ENCODE results near the gene LHFPL2. TPM values are rescaled to one million over a fixed set of nuclear protein-coding genes. Genes with fewer than 3 reads are reported as not detected.

The LHFPL2 gene
- total and polyA plus RNA-seq, 2 donors (not counting 1 experiment from before 2014, with no cell fraction given): 3.8 to 35.5 TPM

GRCh38 chr5:78662323-78662722 lies 13.8 kb upstream of the LHFPL2 start:
- Histone ChIP-seq H3K79me2 (ENCODE audit: control insufficient read depth, insufficient read depth, low read length) (no peaks in the 10 kb centered on the region), H3K4me1 (ENCODE audit: control insufficient read depth in 2 of 2, insufficient read depth in 2 of 2, low read length in 2 of 2) (no peaks in the 10 kb centered on the region), H3K27me3 (replicated peaks in 1 of 4; ENCODE audit: control extremely low read depth in 1 of 4, control insufficient read depth in 3 of 4, insufficient read depth in 4 of 4, low read length in 3 of 4) (no peaks in the 10 kb centered on the region), H3K36me3 (replicated peaks in 1 of 2; ENCODE audit: control extremely low read depth in 1 of 2, control insufficient read depth in 1 of 2, extremely low read depth in 1 of 2, insufficient read depth in 2 of 2, low read length in 1 of 2) (no peaks in the 10 kb centered on the region), H2AFZ (ENCODE audit: insufficient read depth, low read depth, low read length, poor library complexity, severe bottlenecking) (no peak overlapping the region), H3K9ac (ENCODE audit: low read length) (no peak overlapping the region), H4K20me1 (ENCODE audit: control insufficient read depth, insufficient read depth, low read length, poor library complexity, severe bottlenecking) (no peaks in the 10 kb centered on the region), H3K27ac (ENCODE audit: low read length in 2 of 2) (no peak overlapping the region), H3K4me3 (ENCODE audit: control extremely low read depth in 1 of 5, extremely low read depth in 1 of 5, insufficient read depth in 1 of 5, low read depth in 2 of 5, low read length in 4 of 5) (no peak overlapping the region), H3K4me2 (replicated peaks; ENCODE audit: low read depth, low read length, poor library complexity, severe bottlenecking) (no peak overlapping the region), H3K9me3 (ENCODE audit: control extremely low read depth in 1 of 3, control insufficient read depth in 2 of 3, insufficient read depth in 1 of 3, low read length in 2 of 3) (no peaks in the 10 kb centered on the region)
- H3K27me3 Mint-ChIP-seq: no peaks in the 10 kb centered on the region
- TF ChIP-seq, protein P1, sequence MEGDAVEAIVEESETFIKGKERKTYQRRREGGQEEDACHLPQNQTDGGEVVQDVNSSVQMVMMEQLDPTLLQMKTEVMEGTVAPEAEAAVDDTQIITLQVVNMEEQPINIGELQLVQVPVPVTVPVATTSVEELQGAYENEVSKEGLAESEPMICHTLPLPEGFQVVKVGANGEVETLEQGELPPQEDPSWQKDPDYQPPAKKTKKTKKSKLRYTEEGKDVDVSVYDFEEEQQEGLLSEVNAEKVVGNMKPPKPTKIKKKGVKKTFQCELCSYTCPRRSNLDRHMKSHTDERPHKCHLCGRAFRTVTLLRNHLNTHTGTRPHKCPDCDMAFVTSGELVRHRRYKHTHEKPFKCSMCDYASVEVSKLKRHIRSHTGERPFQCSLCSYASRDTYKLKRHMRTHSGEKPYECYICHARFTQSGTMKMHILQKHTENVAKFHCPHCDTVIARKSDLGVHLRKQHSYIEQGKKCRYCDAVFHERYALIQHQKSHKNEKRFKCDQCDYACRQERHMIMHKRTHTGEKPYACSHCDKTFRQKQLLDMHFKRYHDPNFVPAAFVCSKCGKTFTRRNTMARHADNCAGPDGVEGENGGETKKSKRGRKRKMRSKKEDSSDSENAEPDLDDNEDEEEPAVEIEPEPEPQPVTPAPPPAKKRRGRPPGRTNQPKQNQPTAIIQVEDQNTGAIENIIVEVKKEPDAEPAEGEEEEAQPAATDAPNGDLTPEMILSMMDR (IDR thresholded peaks at IDR 0.05): no peak
- no peak for TF ChIP-seq EZH2 (IDR thresholded peaks at IDR 0.05; ENCODE audit: borderline replicate concordance, insufficient read depth, low read depth, low read length, poor library complexity, severe bottlenecking)
- 86% methylated on average over 1 of the region's 1 CpG for WGBS (ENCODE audit: insufficient coverage)
- ChIA-PET CTCF (no interaction called here), POLR2A (no interaction called here)
- intact Hi-C loops (cut with micrococcal nuclease): no loop called here
- H3K27ac Mint-ChIP-seq: no peak overlapping the region
- no peak overlapping the region for H3K4me3 Mint-ChIP-seq
- ATAC-seq (ENCODE audit: low read depth) (no peak), DNase-seq (no peak)
- peaks cover 2% of the 10 kb centered on the region for H3K4me1 Mint-ChIP-seq
- H3K9me3 Mint-ChIP-seq (ENCODE audit: insufficient read depth): no peaks in the 10 kb centered on the region

DNA sequence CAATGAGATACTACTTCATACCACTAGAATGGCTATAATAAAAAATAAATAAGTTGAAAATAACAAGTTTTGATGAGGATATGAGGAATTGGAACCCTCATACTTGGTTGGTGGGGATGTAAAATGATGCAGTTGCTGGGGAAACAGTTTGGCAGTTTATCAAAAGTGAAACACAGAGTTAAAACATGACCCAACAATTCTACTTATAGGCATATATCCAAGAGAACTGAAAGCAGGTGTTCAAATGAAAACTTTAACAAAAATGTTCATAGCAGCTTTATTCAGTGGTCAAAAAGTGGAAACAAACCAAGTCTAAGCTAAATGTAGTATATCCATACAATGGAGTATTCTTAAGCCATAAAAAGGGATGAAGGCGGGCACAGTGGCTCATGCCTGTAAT lies 13.1 kb upstream of the LHFPL2 start:
- no CpG with 5 or more reads among the region's 1 CpG for WGBS (ENCODE audit: insufficient coverage)
- Histone ChIP-seq H3K79me2 (ENCODE audit: control insufficient read depth, insufficient read depth, low read length) (no peaks in the 10 kb centered on the region), H3K4me3 (ENCODE audit: control extremely low read depth in 1 of 5, extremely low read depth in 1 of 5, insufficient read depth in 1 of 5, low read depth in 2 of 5, low read length in 4 of 5) (no peak overlapping the region), H2AFZ (ENCODE audit: insufficient read depth, low read depth, low read length, poor library complexity, severe bottlenecking) (no peak overlapping the region), H4K20me1 (ENCODE audit: control insufficient read depth, insufficient read depth, low read length, poor library complexity, severe bottlenecking) (no peaks in the 10 kb centered on the region), H3K4me1 (ENCODE audit: control insufficient read depth in 2 of 2, insufficient read depth in 2 of 2, low read length in 2 of 2) (no peaks in the 10 kb centered on the region), H3K9me3 (ENCODE audit: control extremely low read depth in 1 of 3, control insufficient read depth in 2 of 3, insufficient read depth in 1 of 3, low read length in 2 of 3) (no peaks in the 10 kb centered on the region), H3K4me2 (replicated peaks; ENCODE audit: low read depth, low read length, poor library complexity, severe bottlenecking) (no peak overlapping the region), H3K27me3 (replicated peaks in 1 of 4; ENCODE audit: control extremely low read depth in 1 of 4, control insufficient read depth in 3 of 4, insufficient read depth in 4 of 4, low read length in 3 of 4) (no peaks in the 10 kb centered on the region), H3K27ac (ENCODE audit: low read length in 2 of 2) (no peak overlapping the region), H3K9ac (ENCODE audit: low read length) (no peak overlapping the region), H3K36me3 (replicated peaks in 1 of 2; ENCODE audit: control extremely low read depth in 1 of 2, control insufficient read depth in 1 of 2, extremely low read depth in 1 of 2, insufficient read depth in 2 of 2, low read length in 1 of 2) (no peaks in the 10 kb centered on the region)
- no peak for DNase-seq
- Mint-ChIP-seq H3K27me3 (no peaks in the 10 kb centered on the region), H3K27ac (no peak overlapping the region), H3K4me3 (no peak overlapping the region), H3K4me1 (peaks cover 2% of the 10 kb centered on the region), H3K9me3 (ENCODE audit: insufficient read depth) (no peaks in the 10 kb centered on the region)
- TF ChIP-seq, protein P1 (IDR thresholded peaks at IDR 0.05): no peak
- TF ChIP-seq EZH2 (IDR thresholded peaks at IDR 0.05; ENCODE audit: borderline replicate concordance, insufficient read depth, low read depth, low read length, poor library complexity, severe bottlenecking): no peak
- intact Hi-C loops (cut with micrococcal nuclease): no loop called here
- POLR2A ChIA-PET: no interaction called here
- no peak for ATAC-seq (ENCODE audit: low read depth)
- CTCF ChIA-PET: interaction anchor here (0.6 kb wide), 1 partner anchor 13 kb away, joined by 3 read pairs; no protein-coding TSS in a partner anchor
